HG02571 (cell line): ENCODE results near the gene VPS13C.

Experiments
- ATAC-seq: cut with Tn5 transposase; IDR thresholded peaks from one replicate; pipeline ENCODE4 v1.9.1; 2021; ENCODE audit warnings: mild to moderate bottlenecking, moderate library complexity; ENCODE audit not compliant: unreplicated experiment

VPS13C gene, protein sequence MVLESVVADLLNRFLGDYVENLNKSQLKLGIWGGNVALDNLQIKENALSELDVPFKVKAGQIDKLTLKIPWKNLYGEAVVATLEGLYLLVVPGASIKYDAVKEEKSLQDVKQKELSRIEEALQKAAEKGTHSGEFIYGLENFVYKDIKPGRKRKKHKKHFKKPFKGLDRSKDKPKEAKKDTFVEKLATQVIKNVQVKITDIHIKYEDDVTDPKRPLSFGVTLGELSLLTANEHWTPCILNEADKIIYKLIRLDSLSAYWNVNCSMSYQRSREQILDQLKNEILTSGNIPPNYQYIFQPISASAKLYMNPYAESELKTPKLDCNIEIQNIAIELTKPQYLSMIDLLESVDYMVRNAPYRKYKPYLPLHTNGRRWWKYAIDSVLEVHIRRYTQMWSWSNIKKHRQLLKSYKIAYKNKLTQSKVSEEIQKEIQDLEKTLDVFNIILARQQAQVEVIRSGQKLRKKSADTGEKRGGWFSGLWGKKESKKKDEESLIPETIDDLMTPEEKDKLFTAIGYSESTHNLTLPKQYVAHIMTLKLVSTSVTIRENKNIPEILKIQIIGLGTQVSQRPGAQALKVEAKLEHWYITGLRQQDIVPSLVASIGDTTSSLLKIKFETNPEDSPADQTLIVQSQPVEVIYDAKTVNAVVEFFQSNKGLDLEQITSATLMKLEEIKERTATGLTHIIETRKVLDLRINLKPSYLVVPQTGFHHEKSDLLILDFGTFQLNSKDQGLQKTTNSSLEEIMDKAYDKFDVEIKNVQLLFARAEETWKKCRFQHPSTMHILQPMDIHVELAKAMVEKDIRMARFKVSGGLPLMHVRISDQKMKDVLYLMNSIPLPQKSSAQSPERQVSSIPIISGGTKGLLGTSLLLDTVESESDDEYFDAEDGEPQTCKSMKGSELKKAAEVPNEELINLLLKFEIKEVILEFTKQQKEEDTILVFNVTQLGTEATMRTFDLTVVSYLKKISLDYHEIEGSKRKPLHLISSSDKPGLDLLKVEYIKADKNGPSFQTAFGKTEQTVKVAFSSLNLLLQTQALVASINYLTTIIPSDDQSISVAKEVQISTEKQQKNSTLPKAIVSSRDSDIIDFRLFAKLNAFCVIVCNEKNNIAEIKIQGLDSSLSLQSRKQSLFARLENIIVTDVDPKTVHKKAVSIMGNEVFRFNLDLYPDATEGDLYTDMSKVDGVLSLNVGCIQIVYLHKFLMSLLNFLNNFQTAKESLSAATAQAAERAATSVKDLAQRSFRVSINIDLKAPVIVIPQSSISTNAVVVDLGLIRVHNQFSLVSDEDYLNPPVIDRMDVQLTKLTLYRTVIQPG (N-terminal part only)

DNA sequence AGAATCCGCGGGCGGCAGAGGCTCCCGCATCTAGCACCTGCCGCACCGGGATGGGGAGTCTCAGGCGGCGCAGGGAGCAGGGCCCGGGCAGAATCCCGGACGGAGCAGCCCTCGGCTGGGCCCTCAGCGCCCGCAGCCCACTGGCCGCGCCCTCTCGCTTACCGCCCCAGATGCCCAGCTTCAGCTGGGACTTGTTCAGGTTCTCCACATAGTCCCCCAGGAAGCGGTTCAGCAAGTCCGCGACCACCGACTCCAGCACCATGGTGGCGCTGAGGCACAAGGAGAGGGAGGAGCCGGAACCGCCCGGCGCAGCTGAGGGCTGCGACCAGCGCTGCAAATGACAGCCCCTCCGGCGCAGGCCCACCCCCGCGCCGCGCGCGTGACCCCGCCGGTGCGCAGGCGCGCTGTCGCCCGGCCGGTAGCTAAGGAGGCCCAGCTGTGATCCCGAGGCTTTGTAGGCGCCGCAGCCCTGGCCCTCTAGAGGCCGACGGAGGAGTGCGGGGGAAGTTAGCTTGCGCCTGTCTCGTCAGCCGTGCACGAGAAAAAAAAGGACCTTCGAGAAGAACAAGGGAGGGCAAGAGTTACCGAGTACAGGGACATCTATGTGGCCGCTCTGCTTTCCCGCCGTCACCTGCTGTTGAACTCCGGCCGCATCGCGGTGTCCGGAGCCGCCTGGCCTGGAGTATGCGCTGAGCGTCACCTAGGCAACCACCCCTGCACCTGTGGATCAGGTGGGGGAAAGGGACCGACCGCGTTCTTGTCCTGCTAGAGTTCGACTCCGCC is at the start of gene VPS13C:
Gene VPS13C, minus strand, starts transcription at position 335 of the 783 bp plus-strand sequence. Its CDS starts 73 bp downstream, at position 262.
- ATAC-seq = peak; percentile 82

DNA sequence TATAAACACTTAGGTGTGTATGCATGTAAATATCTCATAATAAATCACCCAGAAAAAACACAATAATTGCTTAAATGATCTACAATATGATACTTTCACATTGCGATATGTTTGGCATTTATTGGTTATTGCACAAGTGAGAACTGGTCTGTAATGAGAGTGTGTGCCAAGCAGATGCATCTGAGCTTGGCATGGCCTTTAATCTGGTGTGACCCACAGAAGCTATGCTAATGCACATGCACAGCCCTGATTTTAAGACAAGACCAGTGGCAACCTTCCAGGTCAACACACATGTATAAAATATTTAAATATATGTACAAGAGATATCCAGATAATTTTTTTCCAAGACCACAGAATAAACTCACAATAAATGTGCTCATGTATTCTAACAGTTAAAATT is 49.2 kb upstream of the VPS13C start:
- ATAC-seq = no peak

DNA sequence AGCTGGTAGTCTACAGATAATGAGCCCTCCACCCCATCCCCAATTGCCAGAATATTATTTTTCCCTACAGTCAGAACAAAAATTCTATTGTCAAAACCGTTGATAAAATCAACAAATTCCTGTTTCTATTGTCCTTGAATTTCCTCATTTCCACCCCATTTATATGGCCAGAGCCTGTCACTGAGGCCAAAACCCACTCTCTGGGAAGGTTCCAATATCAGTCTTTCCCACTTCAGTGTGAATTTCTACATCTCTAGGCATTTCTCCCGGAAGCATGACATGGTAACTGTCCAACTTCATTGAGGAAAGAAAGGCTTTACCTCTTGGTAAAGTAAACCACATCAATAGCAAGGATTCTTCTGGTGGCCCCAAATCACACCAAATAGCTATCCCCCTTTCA is 48.2 kb upstream of the VPS13C start:
- no peak for ATAC-seq

DNA sequence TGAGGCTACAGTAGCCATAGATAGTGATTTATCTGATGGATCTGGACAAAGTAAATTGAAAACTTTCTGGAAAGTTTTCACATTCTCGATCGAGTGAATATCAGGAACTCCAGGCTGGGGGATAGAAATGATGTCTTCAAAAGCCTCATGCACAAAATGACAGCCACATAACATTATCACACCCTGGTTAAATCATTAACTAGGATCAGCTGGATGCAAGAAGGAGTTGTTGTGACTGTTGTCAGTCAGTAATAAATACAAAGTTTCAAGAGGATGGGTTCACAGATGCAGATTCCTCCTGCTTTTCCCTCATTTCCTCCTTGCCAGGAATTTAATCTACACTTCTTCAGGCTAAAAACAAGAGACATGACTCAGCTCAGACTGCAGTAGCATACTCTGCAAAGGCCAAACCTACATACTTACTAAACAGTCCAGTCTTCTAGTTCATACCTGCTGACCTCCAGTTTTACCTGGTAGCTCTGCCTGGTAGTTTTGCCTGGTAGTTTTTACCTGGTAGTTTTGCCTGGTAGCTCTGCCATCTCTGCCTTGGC is 47.4 kb upstream of the VPS13C start:
- no peak for ATAC-seq

DNA sequence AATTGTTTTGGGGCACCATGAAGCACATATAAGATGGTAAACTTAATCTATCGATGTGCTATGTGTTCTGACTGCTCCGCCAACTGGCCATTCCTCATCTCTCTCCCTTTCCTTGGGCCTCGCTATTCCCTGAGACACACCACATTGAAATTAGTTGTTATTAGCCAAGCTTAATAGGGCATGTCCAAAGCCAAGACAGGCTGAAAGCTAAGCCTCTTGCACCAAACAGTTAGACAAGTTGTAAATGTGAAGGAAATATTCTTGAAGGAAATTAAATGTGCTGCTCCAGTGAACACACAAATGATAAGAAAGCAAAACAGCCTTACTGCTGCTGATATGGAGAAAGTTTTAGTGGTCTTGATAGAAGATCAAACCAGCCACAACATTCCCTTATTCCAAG is 45.8 kb upstream of the VPS13C start:
- no peak for ATAC-seq

DNA sequence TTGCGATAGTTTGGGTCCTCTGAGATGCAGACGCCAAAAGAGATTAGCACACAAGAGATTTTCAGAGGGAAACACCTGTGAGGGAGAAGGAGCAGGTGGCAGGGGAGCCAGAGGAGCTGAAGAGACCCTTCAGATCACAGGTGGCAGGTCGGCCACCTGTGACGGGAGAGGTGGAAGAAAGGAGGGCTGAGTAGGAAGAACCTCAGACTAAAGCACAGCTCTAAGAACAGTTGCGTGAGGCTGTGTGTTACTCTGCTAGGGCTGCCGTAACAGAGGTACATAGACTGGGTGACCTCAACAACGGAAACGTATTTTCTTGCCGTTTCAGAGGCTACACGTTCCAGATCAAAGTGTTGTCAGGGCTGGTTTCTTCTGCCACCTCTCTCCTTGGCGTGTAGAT is 45.0 kb upstream of the VPS13C start:
- ATAC-seq = no peak

DNA sequence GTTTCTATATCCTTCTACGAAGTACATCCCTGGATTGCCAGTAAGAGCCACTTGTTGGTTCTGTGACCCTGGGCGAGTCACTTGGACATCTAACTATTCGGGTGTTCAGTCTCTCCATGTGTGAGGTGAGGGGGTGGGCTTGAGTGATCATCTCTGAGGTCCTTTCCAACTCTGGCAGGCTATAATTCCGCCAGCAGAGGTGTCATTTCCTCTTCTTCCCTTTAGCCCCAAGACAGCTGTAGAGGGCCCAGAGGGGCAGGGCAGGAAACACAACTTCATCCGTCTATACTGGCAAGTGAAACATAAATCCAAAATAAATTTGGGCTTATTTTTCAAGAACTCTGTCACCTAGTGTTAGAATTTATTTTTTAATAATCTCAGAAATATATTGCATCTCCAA is 44.6 kb upstream of the VPS13C start:
- ATAC-seq = no peak

DNA sequence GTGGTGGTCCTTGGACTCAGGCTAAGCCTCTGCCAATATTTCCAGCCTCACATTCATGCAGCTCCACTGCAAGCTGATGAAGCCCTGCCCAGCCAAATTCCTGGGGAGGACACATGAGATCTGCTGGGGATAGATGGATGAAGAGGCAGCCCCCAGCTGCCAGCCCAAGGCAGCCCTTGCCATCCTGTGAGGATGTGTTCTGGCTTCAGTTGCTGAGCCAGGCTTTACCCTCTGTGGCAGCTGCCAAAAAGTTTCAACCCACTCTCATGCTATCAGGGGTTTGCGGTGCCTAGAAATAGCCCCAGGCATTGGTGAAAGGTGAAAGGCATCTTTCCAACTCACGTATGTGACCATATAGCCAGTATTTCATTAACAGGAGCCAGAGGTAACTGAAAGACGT is 44.2 kb upstream of the VPS13C start:
- no peak for ATAC-seq

DNA sequence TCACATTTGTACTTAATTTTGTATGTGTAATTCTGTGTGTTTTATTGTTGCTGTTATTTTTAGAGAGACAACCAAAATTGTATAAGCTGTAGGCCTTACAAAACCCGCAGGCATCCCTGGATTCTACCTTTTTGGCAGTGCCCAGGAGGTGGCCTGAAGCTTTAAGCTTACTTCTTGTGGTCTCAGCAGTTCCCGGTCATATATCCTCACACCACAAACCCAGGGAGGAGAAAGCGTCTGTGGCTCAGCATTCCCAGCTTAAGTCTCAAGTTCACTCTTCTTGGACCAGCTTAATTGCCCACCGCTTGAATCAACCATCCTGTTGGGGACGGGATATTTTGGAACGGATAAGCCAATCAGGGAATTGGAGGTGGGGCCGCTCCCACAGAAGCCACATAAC is 43.2 kb upstream of the VPS13C start:
- ATAC-seq = no peak

DNA sequence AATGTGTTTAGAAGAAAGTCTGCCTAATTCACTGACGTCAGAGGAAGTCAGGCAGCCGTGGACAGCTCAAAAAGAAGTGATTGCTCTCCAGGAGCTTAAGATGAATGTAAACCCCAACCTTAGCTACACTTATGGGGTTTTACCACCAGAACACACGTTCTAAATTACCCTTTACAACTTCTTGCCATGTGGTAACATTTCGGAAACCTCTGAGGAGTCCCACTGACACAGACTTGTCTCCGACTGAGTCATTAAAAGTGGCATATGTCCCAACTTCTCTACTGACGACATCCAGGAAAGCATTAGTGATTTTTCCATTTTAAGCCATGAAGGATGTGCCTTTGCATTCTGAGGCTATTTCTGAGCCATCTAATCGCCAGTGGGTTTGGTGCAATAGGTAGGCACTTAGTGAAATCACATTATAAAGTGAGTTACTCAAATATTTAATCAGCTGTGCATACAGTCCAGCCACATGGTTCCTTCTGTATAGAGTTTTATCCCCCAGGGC is 38.9 kb upstream of the VPS13C start:
- no peak for ATAC-seq

DNA sequence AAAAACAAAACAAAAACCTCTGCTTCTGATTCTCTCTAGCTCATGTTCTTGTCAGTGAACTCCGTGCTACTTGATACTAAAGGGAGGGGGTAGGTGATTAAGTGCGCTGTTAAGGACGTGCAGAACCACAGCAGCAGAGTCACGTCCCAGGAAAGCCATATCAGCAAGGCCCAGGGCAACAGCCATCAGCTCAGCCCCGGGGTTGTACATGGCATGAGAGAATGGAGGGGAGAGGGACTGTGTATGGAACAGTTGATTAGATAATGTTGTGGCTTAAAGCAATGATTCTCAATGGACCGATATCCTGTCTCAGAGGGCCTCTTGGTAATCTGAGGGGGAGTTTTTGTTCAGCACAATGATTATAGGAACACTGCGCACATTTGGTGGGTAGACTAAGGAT is 34.1 kb upstream of the VPS13C start:
- no peak for ATAC-seq

DNA sequence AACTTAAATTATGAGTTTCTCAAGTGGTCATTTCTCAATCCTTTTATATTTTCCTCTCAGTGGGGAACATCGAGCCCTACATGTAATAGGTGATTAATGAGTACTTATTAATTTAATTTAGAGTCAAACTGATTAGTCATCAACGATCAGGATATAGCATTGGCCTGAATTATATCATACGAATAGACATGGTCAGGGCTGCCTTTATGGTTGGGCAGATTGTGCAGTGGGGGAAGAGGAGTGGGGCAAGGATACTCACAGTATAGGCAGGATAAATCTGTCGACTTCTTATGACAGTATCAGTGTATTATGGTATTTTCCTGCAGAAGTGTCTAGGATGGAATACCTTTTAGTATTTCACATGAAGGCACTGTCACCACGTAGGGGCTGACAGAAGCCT is 33.6 kb upstream of the VPS13C start:
- ATAC-seq = no peak

DNA sequence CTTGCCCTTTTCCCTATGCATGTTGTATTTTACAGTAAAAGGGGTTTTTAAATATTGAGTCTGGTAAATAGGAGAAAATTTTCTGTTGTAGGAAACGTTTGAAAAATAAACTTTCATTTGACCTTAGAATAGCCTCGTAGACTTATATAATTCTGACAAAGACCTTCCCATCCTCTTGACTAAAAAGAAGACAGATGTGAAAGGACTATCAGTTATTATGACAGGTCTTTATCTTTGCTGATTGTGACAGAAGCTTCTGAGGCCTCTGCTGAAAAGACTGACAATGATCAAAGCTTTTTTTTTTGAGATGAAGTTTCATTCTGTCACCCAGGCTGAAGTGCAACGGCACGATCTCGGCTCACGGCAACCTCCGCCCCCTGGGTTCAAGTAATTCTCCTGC is 30.7 kb upstream of the VPS13C start:
- no peak for ATAC-seq

DNA sequence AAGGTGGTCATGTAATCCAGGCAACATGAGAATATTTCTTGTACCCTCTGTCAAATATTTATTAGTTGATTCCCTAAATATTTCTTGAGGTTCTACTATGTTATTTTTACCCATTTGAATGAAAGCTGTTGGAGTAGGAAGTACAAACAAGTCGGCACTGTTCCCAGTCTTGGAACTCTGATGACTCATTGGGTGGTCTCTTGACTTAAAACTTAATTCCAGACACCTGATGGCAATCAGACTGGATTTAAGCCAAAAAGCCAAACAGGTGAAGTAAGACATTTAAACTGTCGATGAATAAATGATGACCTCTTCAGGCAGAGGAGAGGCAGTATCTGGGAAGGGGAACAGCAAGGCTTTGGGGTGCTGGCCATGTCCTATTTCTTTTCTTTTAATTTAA is 29.4 kb upstream of the VPS13C start:
- ATAC-seq = no peak

DNA sequence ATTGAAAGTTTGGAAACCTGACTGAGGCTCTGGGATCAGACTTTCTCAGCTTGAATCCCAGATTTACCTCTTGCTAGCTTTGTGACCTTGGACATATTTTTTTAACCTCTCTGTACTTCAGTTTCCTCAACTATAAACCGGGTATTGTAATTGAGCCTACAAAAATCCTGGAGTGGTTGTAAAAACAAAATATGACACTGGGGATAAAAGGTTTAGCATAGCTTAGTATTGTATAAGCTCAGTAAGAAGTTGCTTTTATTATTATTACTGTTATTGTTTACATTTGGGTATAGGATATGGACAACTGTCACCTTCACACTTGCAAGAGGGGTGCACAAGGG is 28.1 kb upstream of the VPS13C start:
- no peak for ATAC-seq

DNA sequence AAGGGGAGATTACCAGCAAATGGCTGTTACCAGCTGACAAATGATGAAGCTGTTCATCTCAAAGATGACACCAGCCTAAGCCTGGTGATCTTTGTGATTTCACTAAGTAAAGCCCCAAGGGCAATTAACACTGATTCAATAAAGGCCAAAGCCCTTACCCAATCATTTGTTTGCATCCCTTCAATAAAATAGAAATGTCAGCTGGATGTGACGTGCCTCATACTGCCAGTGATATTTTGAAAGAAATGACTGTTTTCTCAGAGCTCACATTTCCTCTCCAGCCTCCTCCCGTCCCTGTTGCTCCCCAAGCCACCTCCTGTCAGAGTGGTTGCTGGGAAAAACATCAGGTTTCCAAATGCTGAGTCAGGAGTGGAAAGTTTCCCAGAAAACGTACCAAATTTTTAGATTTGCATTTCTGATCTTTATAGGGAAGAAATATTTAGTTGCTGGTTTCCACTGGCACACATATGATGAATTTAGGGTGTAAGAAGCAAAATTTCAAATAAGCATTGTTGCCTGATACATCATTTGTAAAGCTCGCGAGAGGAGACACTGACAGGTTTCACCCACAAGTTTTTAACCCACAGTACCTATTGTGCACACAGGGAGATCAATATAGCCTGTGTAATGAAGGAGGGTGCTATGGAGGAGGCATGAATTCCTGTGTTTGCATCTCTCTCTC is 27.6 kb upstream of the VPS13C start:
- ATAC-seq = no peak

DNA sequence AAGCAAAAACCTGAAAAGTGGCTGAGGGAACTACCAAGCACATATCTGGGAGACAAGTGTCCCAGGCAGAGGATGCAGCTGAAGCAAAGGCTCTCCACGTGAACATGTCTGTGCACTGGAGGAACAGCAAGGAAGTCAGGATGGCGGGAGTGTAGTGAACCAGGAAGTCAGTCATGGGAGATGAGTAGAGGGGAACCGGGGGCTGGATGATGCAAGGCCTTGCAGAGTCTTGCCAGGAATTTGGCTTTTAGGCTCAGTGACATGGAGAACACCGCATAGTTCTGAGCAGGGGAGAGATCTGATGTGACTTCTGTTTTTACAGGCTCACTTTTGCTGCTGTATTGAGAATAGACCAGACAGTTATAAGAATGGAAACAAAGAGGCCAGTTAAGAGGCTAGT is 25.5 kb upstream of the VPS13C start:
- ATAC-seq = no peak

DNA sequence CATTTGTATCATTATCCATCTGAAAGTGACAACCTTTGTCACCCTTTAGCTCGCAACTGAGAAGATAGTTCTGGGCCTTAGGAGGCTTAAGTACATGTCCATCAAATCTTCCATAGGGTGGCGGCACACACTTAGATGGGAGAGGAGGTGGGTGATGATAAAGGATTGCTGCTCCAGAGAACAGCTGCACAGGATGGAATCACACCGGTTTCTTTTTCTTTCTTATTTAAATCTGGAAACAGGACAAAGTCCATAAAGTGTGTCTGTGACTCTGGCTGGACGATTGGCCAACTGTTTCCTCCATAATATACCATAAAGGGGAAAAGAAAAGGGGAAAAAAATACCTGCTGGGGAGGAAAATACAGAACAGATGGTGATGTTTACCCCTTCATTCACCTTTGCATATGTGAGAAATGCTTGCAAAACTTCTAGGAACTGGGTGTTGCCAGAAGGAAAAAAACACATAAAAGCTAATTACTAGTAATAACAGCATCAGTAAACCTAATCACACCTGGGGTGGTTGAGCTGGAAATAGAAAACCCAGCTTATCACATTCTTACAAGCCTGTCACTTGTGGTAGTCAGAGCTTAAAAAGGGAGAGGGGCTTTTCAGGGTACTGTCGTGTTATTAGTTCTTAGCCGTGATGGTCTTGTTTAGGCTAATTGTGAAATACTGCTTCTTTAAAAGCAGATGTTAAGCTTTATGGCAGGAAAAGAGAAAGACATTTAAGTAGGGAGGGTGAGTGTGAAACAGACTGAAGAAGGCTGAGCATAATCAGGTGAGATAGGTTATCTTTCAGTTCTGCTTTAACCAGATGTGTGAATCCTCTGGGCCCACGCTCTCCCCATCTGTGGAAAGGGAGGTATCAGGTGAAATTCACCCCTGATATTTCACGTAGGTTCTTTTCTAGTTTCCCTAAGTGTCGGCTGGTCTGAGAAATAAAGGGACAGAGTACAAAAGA is 23.2 kb upstream of the VPS13C start:
- ATAC-seq = no peak
